ENCODE measurements around the gene ORAI2.
"Not testable (repeated sequence)": the region's sequence is repeated elsewhere in the genome, so short reads cannot be mapped to it uniquely, and the experiment has no call there.

ORAI2 gene

DNA sequence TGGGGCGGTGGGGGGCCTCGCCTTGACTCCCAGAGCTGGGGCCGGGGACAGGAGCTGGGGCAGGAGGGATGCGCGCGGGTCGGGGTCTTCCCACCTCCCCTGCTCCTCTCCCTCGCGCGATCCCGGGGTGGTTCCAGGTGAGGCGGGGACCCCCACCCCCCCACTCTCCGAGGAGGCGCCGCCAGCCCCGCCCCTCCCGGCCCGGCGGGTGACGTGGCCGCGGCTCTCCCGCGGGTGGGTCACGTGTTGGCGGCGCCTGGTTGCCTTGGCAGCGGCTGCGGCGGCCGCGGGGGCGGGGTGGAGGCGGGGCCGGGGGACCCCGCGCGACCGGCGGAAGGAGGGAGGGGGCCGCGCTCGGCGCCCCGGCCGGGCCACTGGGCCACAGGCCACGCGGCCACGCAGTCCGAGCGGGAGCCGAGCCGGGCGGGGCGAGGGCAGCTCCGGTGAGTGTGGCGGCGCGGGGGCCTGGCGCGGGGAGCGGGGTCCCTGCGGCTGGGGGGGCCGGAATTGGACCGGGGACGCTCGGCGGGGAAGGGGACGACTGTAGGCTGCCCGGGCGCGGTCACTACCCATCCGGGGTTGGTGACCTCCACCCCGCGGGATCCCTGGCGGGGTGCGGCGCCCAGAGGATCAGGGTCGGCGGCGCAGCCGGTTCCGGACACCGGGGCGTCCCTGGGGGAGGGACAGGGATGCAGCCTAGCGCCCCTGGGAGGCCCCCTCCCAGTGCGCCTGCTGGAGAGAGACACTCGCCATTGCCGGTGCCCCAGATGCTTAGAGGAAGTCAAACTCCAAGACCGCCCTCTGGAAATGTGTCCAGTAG lies at the start of gene ORAI2:
ORAI2 (plus strand) TSS at position 357 of the 820 bp plus-strand sequence. CDS start 5,382 bp downstream, outside the sequence.
- DNase-seq (ENCODE audit: low read depth in 2 of 2), result peak; percentile 70 to 80

GRCh38 chr7:102387064-102387463 lies 46.3 kb upstream of the ORAI2 start:
- no peak for DNase-seq (ENCODE audit: low read depth in 2 of 2)

DNA sequence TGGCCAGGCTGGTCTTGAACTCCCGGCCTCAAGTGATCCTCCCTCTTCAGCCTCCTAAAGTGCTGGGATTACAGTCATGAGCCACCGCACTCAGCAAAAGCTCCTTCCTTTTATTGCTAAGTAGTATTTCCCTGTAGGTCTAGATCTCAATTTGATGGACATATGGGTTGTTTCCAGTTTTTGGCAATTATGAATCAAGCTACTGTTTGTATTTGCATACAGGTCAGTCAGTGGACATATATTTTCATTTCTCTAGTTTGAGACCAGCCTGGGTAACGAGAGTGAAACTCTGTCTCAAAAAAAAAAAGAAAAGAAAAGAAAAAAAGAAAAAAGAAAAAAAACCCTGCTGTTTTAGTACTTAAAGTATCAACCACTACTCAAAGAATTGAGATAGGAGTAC lies 43.6 kb upstream of the ORAI2 start:
- no peak for DNase-seq (ENCODE audit: low read depth in 2 of 2)

- DNase-seq (ENCODE audit: low read depth in 2 of 2), result peak; percentile 38 to 51
Measured at GRCh38 chr7:102390697-102391484, 42.5 kb upstream of the ORAI2 start.

DNA sequence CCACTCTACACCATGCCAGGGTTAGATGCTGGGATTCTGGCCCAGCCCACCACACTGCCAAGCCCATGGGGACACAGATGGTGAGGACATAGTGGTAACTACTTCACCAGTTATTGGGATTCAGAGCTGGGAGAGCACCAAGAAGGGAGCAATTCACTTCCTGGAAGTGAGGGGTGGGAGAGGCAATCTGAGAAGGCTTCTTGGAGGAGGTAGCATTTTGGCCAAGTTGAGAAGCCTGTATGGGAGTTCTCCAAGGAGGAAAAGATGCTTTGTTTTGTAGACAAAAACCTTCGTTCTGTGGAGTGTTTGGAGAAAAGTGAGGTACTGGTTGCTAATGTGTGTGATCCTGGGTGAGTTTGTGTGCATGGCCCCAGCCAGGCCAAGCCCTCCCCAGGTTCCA lies 41.0 kb upstream of the ORAI2 start:
- DNase-seq (ENCODE audit: low read depth in 2 of 2), result no peak

GRCh38 chr7:102393467-102393866 lies 39.9 kb upstream of the ORAI2 start:
- DNase-seq (ENCODE audit: low read depth in 2 of 2), result no peak

- no peak for DNase-seq (ENCODE audit: low read depth in 2 of 2)
Measured at GRCh38 chr7:102395592-102395872, 37.8 kb upstream of the ORAI2 start.

DNA sequence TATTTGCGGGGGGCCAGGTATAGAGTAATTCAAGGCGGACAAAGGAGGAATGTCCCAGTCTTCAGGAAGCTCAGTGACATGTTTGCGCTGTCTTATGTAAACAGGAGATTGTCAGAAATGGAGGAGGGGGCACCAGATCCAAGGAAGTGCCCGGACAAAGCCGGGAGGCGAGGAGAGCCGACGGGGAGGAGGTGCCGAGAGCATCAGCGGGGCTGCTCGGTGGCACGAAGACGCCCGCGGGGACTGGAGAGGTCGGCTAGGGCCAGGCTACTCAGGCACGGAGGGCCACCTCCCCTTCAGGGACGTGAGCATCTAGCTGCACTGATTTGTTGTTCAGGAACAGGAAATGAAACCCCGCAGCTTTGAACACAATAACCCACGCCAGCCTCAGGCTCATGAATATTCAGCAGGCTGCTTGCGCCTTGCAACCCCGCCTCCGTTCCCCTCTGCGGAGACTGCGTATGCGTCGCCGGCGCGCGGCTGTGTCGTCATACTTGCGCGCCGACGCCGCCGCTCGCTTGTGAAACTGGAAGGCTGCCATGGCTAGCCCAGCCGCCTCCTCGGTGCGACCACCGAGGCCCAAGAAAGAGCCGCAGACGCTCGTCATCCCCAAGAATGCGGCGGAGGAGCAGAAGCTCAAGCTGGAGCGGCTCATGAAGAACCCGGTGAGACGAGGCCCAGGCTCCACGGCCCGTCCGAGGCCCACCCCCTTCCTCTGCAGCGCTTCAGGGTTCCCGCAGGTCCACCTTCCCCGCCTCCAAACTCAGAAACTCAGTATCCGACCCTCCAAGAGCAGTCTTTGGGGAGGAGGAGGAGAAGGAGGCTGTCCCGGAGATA lies 37.3 kb upstream of the ORAI2 start, which contains the start of gene PRKRIP1:
PRKRIP1 (plus strand) TSS at position 491 of the 837 bp plus-strand sequence; CDS start at position 540, 49 bp downstream.
- peak; percentile 74 to 81 for DNase-seq (ENCODE audit: low read depth in 2 of 2)

DNA sequence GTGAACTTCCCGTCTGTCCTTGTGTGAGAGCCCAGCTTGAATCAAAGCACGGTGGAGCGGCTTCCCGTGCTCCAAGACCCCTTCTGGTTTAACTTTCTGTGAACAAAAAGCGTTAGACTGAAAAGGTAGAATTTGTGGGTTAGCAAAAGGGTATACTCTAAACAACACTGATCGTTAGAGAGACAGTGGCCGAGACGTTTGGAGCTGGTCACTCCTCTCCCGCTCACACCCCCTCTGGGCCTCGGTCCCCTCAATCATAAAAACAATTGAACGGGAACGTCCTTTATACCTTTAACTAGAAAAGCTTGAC lies 36.7 kb upstream of the ORAI2 start:
- DNase-seq (ENCODE audit: low read depth in 2 of 2), result no peak

GRCh38 chr7:102398543-102398942 lies 34.8 kb upstream of the ORAI2 start:
- no peak for DNase-seq (ENCODE audit: low read depth in 2 of 2)

- DNase-seq (ENCODE audit: low read depth in 2 of 2), result no peak
Measured at GRCh38 chr7:102400360-102400759, 33.0 kb upstream of the ORAI2 start.

- DNase-seq (ENCODE audit: low read depth in 2 of 2), result no peak
Measured at GRCh38 chr7:102403563-102403962, 29.8 kb upstream of the ORAI2 start.

DNA sequence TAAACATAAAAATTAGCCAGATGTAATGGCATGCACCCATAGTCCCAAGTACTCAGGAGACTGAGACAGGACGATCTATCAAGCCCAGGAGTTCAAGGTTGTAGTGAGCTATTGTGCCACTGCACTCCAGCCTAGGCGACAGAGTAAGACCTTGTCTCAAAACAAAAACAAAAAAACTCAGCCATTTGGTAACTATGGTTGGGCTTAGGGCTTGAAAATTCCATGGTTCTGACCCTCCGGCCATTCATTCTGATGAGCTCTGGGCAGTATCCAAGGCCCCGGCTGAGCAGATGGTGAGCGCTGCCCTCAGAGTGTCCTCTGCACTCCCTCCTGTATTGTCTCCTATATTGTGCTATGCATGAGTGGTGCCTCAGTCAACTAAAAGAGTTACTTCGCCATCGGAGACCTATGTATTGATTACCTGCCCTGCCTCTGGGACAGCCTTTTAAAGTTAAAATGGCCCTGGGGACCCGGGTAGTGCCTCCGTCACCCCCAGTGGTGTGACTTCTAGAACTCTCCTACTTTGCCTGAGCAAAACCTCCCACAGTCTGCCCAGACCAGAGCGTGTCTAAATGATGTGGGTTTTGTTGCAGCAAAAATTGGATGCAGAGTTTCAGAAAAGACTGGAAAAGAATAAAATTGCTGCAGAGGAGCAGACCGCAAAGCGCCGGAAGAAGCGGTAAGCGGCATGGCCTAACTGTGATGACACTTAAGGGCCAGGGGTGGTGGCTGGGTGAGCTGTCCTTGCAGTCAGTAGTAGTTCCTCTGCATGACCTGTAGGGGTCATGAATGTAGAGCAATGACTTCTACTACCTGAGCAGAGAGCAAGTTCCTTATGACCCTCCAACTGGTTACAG lies 29.1 kb upstream of the ORAI2 start:
- DNase-seq (ENCODE audit: low read depth in 2 of 2), result peak in 1 of 2 donors; percentile 33

DNA sequence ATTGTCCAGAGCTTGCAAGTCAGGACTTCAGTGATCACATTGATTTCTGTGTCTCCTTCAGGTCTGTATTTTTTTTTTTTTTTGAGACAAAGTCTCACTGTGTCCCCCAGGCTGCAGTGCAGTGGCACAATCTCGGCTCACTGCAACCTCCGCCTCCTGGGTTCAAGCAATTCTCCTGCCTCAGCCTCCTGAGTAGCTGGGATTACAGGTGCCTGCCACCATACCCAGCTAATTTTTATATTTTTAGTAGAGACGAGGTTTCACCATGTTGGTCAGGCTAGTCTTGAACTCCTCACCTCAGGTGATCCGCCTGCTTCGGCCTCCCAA lies 28.6 kb upstream of the ORAI2 start:
- not testable (repeated sequence) for DNase-seq (ENCODE audit: low read depth in 2 of 2)

DNA sequence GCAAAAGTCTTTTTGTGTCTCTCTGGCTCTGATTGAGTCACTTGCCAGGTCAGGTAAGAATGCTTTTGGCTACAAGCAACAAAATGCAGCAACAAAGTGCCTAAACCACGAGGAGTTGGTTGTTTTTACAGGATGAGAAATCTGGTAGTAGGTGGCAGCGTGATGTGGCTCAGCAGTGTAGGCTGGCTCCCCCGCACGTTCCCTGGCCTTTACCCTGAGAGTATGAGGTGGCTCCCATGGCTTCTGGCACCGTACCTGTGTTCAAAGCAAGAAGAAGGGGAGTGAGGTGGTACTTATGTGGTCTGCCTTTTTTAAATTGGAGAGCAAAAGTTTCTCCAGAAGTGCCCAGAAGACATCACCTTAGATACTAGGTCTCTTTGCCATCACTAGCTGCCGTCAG lies 25.5 kb upstream of the ORAI2 start:
- DNase-seq (ENCODE audit: low read depth in 2 of 2), result no peak

DNA sequence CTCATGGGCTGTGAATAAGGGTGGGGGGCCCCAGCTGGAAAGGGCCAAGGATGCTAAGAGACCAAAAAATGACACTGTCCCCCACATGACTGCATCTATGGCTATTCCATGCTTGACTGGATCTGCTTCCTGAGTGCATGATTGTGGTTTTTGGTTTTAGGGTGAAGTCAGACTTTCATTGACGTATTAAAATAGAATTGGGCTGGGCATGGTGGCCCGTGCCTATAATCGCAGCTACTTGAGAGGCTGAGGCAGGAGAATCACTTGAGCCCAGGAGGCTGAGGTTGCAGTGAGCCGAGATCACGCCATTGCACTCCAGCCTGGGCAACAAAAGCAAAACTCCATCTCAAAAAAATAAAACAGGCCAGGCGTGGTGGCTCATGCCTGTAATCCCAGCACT lies 24.8 kb upstream of the ORAI2 start:
- DNase-seq (ENCODE audit: low read depth in 2 of 2), result not testable (repeated sequence)

DNA sequence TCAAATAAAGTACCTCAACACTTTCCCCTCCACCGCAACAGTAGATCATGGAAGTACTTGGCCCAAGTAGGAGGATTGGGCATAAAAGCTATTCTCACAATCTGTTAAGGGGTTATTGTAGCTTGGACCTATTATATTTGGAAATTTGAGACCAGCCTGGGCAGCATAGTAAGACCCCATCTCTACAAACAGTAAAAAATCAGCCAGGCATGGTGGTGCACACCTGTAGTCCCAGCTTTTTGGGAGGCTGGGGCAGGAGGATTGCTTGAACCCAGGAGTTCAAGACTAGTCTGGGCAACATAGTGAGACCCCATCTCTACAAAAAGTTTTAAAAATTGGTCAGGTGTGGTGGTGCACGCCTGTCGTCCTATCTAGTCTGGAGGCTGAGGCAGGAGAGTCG lies 24.0 kb upstream of the ORAI2 start:
- DNase-seq (ENCODE audit: low read depth in 2 of 2), result no peak

- no peak for DNase-seq (ENCODE audit: low read depth in 2 of 2)
Measured at GRCh38 chr7:102410123-102410522, 23.3 kb upstream of the ORAI2 start.

DNA sequence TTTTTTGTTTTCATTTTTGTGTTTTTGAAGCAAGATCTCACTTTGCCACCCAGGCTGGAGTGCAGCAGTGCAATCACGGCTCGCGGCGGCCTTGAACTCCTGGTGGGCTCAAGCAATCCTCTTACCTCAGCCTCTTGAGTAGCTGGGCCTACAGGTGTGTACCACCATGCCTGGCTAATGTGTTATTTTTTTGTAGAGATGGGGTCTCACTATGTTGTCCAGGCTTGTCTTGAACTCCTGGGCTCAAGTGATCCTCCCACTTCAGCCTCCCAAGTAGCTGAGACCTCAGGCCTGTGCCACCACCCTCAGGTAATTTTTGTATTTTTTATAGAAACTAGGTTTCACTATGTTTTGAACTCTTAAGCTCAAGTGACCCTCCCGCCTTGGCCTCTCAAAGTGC lies 22.5 kb upstream of the ORAI2 start:
- DNase-seq (ENCODE audit: low read depth in 2 of 2), result no peak

GRCh38 chr7:102412548-102412947 lies 20.8 kb upstream of the ORAI2 start:
- no peak for DNase-seq (ENCODE audit: low read depth in 2 of 2)

DNA sequence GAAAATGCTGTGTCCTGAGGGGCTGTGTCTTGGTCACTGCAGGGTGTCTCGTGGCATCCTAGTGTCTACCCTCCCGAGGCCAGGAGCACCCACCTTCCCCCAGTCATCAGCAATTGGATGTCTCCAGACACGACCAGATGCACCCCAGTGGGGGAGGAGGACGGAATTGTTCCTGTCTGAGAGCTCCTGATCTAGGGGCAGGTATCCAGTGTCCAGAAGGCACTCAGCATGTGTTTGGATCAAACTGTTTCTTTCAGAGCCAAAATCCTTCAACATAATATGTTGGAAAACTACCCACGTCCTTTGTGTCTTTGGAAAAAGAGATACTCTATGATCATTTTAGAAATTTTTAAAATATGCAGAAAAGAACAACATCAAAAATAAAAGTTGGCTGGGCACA lies 20.3 kb upstream of the ORAI2 start:
- DNase-seq (ENCODE audit: low read depth in 2 of 2), result no peak

DNA sequence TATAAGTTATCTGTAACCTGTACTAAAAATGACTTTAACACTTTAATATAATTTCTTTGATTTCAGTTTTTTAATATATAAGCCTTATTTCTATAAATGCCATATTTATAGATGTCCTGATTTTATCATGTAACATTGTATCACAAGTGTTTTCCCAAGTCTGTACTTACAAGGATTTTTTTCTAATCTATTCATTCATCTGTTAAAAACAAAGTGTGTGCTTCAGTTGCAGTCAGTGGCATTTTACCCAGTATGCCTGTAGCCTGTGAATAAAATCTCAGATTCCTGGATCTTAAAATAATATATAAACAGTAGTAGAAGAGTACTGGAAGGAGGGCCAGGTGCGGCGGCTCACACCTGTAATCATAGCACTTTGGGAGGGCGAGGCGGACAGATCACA lies 19.8 kb upstream of the ORAI2 start:
- DNase-seq (ENCODE audit: low read depth in 2 of 2), result no peak
